ENCODE measurements around the gene KCNJ1. TPM values are rescaled to one million over a fixed set of nuclear protein-coding genes. Genes with fewer than 3 reads are reported as not detected.

KCNJ1 gene
- total RNA-seq, 1 donor from 2014 or later: not detected

DNA sequence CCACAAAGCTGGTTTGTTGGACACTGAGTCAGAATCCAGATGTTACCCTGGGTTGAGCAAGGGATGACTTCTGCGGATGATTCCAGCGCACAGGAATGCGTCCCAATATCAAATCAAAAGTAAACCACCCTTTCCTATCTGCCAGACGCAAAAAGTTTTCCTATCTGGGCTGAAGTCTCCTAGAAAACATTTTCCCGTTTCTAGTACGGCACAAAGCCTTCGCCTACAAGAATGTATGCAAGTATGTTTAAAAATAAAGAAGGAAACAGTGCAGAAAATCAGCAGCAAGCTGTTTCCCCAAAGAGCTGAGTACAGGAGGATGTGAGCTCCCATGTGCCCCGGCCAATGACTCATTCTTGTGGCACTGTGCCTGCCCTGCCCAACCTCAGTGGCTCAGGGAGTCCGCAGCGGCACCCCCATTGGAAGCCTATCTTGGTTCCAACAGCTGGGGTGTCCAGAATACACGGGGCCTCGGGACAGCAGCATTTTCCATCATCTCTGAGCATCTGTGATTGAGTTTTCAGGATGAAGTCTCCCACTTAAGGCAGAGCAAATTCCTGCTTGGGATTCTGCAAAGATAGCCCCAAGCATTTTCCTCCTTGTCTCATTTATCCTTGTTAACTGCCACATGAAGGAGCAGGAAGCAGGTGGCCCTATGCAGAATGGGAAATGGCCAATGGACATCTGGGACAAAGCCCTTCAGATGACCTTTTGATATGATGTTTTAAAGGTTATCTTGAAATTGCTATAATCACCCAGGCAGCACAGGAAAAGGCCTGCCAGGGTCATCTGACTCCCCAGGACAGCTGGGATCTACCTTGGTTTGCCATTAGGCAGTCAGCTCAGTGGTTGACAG is 41.5 kb upstream of the KCNJ1 start:
- Mint-ChIP-seq H3K27me3 (peaks cover 53% of the 10 kb centered on the region), H3K4me3 (ENCODE audit: low read depth) (no peak overlapping the region), H3K36me3 (ENCODE audit: insufficient read depth) (no peaks in the 10 kb centered on the region), H3K4me1 (ENCODE audit: low read depth) (peaks cover 5% of the 10 kb centered on the region), H3K27ac (no peak overlapping the region), H3K9me3 (ENCODE audit: low read depth) (no peaks in the 10 kb centered on the region)
- no peak for DNase-seq (ENCODE audit: low spot score, unreplicated experiment)
- TF ChIP-seq, protein P1, sequence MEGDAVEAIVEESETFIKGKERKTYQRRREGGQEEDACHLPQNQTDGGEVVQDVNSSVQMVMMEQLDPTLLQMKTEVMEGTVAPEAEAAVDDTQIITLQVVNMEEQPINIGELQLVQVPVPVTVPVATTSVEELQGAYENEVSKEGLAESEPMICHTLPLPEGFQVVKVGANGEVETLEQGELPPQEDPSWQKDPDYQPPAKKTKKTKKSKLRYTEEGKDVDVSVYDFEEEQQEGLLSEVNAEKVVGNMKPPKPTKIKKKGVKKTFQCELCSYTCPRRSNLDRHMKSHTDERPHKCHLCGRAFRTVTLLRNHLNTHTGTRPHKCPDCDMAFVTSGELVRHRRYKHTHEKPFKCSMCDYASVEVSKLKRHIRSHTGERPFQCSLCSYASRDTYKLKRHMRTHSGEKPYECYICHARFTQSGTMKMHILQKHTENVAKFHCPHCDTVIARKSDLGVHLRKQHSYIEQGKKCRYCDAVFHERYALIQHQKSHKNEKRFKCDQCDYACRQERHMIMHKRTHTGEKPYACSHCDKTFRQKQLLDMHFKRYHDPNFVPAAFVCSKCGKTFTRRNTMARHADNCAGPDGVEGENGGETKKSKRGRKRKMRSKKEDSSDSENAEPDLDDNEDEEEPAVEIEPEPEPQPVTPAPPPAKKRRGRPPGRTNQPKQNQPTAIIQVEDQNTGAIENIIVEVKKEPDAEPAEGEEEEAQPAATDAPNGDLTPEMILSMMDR (IDR thresholded peaks at IDR 0.05; ENCODE audit: unreplicated experiment): no peak

DNA sequence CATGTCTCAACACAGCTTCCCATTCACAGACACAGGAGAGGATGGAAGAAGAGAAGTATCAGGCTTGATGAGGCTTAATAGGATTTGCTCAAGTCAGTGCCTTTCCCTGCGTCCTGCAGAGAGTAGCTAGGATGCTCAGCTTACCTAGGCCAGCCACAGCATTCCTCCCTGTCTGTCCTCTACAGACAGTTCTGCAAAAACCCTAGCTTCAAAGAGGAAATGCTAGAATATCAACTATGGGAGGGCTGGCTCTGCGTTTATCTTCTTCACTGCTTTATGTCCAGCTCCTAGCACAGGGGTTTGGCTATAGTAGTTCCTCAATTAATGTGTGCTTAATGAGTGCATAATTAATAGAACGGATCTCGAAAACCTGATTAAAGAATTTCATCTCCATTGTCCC is 40.5 kb upstream of the KCNJ1 start:
- H3K27me3 Mint-ChIP-seq: peaks cover 60% of the 10 kb centered on the region
- DNase-seq (ENCODE audit: low spot score, unreplicated experiment): no peak
- no peaks in the 10 kb centered on the region for H3K9me3 Mint-ChIP-seq (ENCODE audit: low read depth)
- H3K4me1 Mint-ChIP-seq (ENCODE audit: low read depth): peaks cover 5% of the 10 kb centered on the region
- no peak overlapping the region for H3K4me3 Mint-ChIP-seq (ENCODE audit: low read depth)
- no peaks in the 10 kb centered on the region for H3K36me3 Mint-ChIP-seq (ENCODE audit: insufficient read depth)
- no peak overlapping the region for H3K27ac Mint-ChIP-seq
- TF ChIP-seq, protein P1 (IDR thresholded peaks at IDR 0.05; ENCODE audit: unreplicated experiment): no peak

DNA sequence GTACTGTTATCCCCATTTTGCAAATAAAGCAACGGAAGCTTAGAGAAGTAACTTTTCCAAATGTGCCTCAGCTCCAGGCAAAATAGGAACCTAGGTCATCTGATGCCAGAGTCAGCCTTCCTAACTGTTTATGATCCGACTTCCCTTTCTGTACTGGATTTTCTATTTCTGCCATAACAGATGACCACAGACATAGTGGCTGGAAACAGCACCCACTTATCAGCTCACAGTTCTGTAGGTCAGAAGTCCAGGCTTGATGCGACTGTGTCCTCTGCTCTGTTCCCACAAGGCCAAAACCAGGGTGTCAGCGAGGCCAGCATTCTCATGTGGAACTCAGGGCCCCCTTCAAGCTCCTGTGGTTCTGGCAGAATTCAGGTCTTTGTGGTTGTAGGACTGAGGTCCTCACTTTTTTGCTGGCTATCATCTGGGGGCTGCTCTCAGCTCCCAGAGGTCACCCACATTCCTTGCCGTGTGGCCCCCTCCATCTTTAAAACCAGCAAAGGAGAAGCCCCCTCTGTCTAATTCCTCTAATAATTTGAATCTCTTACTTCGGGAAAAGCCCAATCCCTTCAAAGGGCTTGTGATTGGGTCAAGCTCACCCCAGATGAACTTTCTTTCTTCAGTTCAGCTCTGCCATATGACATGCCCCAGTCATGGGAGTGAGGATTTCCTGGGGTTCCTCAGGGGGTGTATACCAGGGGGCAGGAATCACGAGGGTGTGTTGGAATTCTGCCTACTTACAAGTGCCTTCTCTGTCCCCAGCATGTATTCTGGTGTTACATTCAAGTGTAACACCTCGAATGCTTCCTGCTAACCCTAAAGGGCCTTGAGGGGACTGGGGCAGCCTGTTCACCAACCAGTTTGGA is 39.3 kb upstream of the KCNJ1 start:
- Mint-ChIP-seq H3K27ac (no peak overlapping the region), H3K9me3 (ENCODE audit: low read depth) (no peaks in the 10 kb centered on the region), H3K4me1 (ENCODE audit: low read depth) (peaks cover 11% of the 10 kb centered on the region), H3K36me3 (ENCODE audit: insufficient read depth) (no peaks in the 10 kb centered on the region), H3K27me3 (peaks cover 70% of the 10 kb centered on the region), H3K4me3 (ENCODE audit: low read depth) (peak overlapping the region; percentile 62)
- TF ChIP-seq, protein P1 (IDR thresholded peaks at IDR 0.05; ENCODE audit: unreplicated experiment): no peak
- DNase-seq (ENCODE audit: low spot score, unreplicated experiment): no peak

DNA sequence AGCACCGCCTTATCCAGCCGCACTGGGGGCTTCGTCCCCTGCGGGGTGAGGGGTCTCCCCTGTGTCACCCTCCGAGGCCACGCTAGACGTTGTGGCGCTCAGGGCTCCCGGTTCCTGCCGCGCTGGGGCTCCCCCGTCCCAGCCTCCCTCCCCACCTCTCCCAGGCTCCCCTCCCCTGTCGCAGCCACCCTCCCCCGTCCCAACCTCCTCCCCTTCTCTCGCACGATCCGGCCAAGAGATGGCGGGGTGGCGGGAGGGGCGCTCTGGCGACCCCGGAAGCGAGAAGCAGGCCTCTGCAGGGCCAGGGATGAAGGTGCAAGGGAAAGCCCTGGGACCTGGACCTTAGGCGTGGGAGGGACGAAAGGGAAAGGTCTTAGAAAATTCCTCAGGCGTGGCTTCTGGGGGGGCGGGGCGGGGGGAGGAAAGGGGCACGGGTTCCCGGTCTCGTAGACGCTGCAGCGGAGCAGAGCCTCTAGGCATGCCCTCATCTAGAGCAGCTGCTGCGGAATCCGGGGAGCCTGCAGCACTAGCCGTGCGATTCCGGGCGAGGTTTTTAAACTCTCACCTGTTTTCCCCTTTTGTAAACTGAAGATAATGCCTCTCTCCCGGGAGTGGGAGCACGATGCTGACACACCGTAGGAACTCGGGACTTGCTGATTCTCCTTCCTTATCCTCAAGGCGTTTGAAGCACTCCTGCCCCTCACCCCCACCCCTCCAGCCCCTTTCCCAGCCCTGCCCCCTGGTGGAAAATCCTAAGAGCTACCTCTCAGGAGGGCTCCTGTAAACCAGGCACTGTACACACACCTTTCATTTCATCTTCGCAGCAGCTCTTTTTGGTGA is 38.5 kb upstream of the KCNJ1 start:
- peak overlapping the region; percentile 62 for H3K4me3 Mint-ChIP-seq (ENCODE audit: low read depth)
- peak; percentile 25 for DNase-seq (ENCODE audit: low spot score, unreplicated experiment)
- no peaks in the 10 kb centered on the region for H3K9me3 Mint-ChIP-seq (ENCODE audit: low read depth)
- H3K27ac Mint-ChIP-seq: no peak overlapping the region
- no peaks in the 10 kb centered on the region for H3K36me3 Mint-ChIP-seq (ENCODE audit: insufficient read depth)
- TF ChIP-seq, protein P1 (IDR thresholded peaks at IDR 0.05; ENCODE audit: unreplicated experiment): peak; percentile 53
- peaks cover 11% of the 10 kb centered on the region for H3K4me1 Mint-ChIP-seq (ENCODE audit: low read depth)
- peaks cover 78% of the 10 kb centered on the region for H3K27me3 Mint-ChIP-seq
